Stimulated activated CD4-positive, alpha-beta T cell treated with anti-CD3 and anti-CD28 coated beads, Interleukin-12 subunit alpha, Interleukin-12 subunit beta, amount 100 ng/mL, for 24 hours (primary cell): ENCODE results near the gene APP.

Experiments
- DNase-seq, 2 experiments: peaks; one replicate each; pipeline ENCODE4 v3.0.0-alpha.2; 2020; ENCODE audit warnings: low read depth in 2 of 2

The APP gene

DNA sequence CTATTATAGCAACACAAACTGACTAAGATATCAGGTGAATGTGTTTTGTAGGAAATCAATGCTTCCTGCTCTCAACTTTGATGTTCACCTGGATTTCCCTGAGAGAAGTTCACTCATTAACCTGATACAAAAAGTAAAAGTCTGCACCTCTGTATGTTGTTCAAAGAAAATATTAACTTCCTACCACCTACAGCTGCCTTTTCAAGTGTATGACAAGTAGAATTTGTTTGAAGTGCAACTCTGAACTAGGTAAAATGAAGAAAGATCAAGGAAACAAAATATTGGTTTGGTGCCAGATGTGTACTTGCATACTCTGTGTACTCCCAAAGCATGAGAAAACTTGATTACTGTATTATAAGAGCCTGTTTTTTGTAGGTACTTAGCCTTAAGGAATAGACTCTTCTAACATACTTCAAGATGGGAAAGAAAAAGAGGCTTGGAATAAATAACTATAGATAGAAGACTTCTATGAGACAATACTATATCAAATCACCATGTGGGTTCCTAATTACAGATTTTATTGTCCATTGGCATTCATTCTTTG, 193.4 kb downstream of the APP start:
- DNase-seq, result no peak

- no peak for DNase-seq
Observed at GRCh38 chr21:25974964-25975363, 195.6 kb downstream of the APP start.

- no peak for DNase-seq
Observed at GRCh38 chr21:25970254-25970930, 200.2 kb downstream of the APP start.

DNA sequence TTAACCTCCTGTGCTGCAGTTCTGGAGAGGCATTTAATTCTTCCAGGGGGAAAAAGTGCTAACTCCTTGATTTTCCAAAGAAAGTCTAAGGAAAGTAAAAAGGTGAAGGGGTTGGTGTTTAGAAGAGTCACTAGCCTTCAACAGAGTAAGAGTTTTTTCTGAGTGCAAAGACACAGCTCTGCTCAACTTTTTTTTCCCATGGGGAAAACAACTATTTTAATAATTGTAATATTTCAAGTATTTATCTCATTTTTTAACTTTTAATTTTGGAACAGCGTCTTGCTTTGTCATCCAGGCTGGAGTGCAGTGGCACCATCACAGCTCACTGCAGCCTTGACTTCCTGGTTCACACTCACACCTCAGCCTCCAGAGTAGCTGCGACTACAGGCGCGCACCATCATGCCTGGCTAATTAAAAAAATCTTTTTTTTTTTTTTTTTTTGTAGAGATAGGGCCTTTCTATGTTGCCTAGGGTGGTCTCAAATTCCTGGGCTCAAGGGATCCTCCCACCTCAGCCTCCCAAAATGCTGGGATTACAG, 202.6 kb downstream of the APP start:
- no peak for DNase-seq

DNA sequence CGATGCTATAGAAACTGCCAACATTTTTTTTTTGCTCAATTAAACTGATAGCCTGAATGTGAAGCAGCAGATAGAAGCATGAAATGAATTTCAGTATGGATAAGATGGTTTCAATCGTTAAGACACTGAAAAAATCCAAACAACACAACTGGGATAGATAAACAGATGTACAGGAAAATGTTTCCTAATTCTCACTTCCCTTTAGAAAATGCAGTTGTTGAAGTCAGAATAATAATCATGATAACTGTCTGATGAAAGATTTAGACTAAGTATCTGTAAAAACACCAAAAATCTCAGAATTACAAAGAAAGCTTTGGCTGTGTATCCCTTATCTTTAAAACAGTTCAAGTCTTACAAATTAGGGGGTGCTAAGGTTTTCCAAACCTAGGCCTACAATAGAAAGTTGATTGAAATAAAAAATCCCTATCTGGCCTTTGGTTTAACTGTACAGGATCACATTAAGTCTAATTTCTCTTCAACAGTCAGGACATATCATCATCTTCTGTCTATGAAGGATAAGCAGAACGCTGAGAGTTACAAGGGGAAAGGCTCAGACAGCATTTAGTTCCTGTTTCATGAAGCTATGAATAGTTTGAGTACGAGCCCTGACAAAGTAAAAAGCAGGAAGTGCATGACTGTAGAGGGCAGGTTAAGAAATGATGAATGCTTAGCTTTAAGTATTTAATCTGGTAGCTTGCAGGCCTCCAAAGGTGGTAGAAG, 203.2 kb downstream of the APP start:
- DNase-seq, result no peak

- DNase-seq, result no peak
Observed at GRCh38 chr21:25965951-25966707, 204.4 kb downstream of the APP start.

DNA sequence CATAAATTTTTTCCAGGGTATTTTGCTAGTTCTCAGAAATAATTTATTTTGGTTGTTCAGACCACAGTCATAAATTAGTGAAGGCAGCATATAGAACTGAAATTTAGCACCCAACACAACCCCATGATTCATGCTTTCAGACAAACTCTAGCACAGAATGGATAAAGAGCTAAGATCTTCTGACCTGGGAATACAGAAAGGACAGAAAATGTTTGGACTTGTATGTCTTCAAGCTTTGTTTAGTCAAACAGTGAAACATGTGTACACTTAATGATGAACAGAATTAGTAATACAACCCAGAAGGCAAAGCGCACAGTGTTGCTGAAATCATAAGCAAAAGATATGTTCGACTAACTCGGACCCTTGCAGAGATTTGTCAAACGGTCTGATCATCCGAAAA, 205.6 kb downstream of the APP start:
- DNase-seq, result no peak

DNA sequence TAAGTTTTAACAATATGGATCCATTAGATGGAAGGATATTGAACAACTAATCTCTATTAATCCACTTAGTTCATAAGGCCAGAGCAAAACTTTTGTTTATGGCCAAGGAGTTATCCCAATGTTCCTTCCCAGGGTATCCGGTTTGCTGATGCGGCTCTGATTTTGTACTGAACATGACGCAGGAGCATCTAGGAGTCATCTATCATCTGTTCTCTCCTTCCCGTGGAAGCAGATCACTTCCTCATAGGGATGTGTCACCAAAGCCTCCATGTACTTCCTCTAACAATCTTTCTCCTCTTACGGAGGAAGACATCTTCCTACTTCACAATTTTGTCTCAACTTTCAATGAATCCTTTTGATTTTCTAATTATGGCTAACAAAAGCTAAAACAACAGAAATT, 206.6 kb downstream of the APP start:
- DNase-seq, result no peak

GRCh38 chr21:25963181-25963580, 207.4 kb downstream of the APP start:
- DNase-seq, result no peak

- DNase-seq, result no peak
Observed at GRCh38 chr21:25961042-25961441, 209.5 kb downstream of the APP start.

GRCh38 chr21:25960402-25960801, 210.2 kb downstream of the APP start:
- DNase-seq, result no peak

GRCh38 chr21:25959799-25960198, 210.8 kb downstream of the APP start:
- DNase-seq, result no peak

DNA sequence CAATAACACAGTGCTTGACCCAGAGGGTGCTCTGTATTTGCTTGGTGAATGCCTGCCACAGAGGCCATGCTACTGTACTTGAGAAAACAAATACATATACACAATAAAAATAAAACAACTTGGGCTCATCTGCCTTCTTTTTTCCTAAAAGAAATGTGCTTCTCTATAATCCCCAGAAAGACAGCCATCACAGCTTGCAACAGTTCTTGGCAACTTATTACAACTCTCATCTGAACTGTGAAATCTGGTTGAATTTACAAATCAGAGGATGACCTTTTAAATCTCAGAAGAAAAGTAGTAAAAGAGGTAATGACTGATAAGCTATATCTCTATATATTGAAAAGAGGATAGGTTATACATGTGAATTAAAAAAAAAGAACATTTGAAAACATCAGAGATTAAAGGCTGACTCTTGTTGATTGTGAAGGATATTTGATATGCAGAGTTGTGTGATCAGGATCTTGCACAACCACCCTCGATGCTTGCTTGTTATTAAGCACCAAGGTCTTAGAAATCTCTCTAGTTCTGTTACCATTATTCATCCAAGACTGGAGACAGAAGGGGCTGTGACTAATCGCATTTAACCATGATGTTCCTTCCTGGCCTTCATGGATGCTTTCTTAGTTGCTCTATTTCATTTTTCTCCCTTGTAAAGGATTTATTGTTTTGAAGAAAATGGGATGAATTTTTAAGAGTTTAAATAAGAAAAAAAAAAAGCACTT, 213.4 kb downstream of the APP start:
- no peak for DNase-seq

DNA sequence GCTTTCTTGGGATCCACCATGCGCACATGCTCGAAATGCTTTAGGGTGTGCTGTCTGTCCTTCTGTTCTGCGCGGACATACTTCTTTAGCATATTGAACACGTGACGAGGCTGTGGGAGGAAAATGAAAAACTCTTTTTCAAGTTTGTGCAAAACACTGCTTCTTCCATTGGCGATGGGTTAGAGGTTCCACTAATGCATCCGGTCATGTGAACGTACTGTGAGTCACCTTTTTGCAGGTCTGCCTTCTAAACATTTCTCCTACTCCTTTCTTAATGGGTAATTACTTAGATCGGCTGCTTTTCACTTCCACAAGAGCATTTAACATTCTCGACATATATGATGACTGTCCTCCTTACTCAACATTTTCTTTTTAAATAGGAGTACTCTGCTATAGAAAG, 214.9 kb downstream of the APP start:
- DNase-seq, result no peak

GRCh38 chr21:25953659-25954058, 216.9 kb downstream of the APP start:
- no peak for DNase-seq

GRCh38 chr21:25953196-25953595, 217.4 kb downstream of the APP start:
- DNase-seq, result no peak

DNA sequence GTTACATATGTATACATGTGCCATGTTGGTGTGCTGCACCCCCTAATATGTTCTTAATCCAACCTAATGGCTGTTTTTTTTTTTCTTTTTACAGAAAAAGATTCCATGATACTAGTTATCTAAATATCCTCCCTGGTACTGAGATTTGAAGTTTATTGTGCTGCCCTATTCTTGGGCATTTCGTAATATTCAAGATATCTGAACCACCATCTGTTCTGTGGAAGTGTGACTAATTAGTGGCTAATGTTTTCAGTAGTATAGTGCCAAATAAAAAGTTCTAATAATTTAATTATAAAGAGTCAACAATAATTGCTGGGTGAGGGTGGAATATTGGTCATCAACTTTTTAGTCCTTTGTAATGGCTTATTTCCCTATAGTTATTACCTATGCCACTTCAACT, 218.3 kb downstream of the APP start:
- no peak for DNase-seq

- no peak for DNase-seq
Observed at GRCh38 chr21:25949701-25950100, 220.9 kb downstream of the APP start.

DNA sequence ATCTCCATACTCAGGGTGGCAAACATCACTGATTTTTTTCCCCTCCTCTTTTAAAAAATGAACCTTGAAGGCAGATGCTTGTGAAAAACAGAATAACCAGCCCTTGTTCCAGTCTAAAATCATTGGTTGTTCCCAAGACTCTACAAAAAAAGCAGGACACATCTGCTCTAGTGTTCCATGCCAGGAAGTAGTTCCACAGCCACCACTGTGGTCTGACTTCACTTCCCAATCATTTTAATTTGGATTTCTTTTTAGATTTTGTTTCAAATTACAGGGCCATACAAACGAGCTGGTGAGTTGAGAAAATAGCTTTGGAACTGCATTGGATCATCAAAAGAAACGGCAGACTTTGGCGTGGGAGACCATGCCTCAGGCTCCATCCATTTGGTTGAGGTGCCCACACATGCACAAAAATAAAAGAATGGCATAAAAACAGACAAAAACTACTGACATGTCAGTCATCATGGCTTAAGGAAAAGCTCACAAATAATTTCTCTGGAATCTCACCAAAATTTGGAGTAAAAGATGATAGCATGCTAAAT, 225.8 kb downstream of the APP start:
- DNase-seq, result no peak

DNA sequence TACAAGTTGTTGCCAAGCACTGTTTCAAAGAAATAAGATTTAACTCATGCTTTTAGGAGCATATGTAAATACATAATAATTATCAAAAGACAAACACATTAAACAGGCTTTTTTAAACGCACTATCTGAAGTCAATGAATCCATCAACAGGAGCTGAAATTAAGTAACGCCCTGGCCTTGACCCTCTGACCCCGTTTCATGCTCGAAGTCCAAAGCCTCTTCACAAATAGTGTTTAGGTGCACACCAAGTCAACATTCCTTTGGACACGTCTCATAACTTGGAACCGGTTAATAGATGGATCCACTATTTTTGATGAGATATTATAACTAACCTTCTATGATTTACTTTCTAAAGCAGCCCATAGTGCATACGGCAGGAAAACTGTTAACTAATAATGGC, 226.5 kb downstream of the APP start:
- no peak for DNase-seq

- no peak for DNase-seq
Observed at GRCh38 chr21:25942135-25942534, 228.4 kb downstream of the APP start.
